Measurements from ENCODE around the gene ESR1.

- no peak for TF ChIP-seq CTCF (optimal IDR thresholded peaks at IDR 0.05 in 1 of 3, IDR thresholded peaks at IDR 0.05 in 1 of 3, conservative IDR thresholded peaks at IDR 0.05 in 1 of 3; ENCODE audit: extremely low read depth in 1 of 3, insufficient read depth in 2 of 3, low read length in 3 of 3)
- peak; percentile 33 for TF ChIP-seq EZH2 (IDR thresholded peaks at IDR 0.05; ENCODE audit: low read length)
These were observed 2.1 kb upstream of the ESR1 start for GRCh38 chr6:151805286-151805840.

Data from keratinocyte (primary cell).